ENCODE data around the gene XYLB.

Gene XYLB

DNA sequence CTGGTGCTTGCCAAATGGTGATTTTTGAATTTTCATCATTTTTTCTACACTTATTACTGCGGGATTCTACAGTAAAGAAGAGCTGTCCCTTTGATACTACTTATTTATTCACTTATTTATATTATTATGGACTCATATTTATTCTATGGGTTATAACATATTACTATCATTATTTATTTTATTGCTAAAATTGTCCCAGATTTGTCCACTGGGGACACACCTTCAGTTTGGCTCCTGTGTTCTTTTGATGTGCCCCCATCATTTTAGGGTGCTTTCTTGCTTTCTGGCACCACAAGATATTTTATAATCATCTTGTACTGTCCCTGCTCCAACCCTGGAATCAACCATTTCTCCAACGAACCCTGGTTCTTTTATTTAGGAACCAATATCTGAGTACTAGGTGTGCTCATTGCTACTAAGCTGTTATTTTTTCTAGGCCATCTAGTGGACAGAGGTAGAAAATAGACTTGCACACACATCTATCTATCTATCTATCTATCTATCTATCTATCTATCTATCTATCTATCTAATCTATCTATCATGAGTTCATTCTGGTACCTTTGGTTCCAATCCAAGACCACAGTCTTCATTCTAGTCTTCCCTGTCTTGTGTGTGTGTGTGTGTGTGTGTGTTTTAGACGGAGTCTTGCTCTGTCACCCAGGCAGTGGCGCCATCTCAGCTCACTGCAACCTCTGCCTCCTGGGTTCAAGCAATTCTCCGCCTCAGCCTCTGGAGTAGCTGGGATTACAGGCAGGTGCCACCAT lies 48.5 kb upstream of the XYLB start:
- Histone ChIP-seq H3K9ac (ENCODE audit: low read length) (no peak overlapping the region), H3F3A (ENCODE audit: insufficient read depth, low read length) (no peaks in the 10 kb centered on the region), H4K20me1 (ENCODE audit: insufficient read depth, low read length) (no peaks in the 10 kb centered on the region), H3K4me3 (ENCODE audit: low read length) (no peak overlapping the region), H3K9me3 (replicated peaks; ENCODE audit: insufficient read depth, low read length) (no peaks in the 10 kb centered on the region), H3K79me2 (ENCODE audit: low read length) (no peaks in the 10 kb centered on the region), H2AFZ (ENCODE audit: low read length) (no peak overlapping the region), H3K27ac (ENCODE audit: low read length) (no peak overlapping the region), H3K36me3 (replicated peaks; ENCODE audit: insufficient read depth, low read length) (no peaks in the 10 kb centered on the region), H3K27me3 (replicated peaks; ENCODE audit: insufficient read depth, low read length) (no peaks in the 10 kb centered on the region), H3K4me2 (ENCODE audit: low read depth, low read length) (no peak overlapping the region), H3K9me2 (replicated peaks; ENCODE audit: insufficient read depth, low read length) (no peaks in the 10 kb centered on the region), H3K4me1 (ENCODE audit: low read length) (no peaks in the 10 kb centered on the region)
- DNase-seq = peak; percentile 23
- TF ChIP-seq CTCF (IDR thresholded peaks at IDR 0.05; ENCODE audit: low read length) (peak; percentile 48), EZH2 (optimal IDR thresholded peaks at IDR 0.05; ENCODE audit: low read depth, low read length) (no peak), EZH2phosphoT487 (IDR thresholded peaks at IDR 0.05; ENCODE audit: low read length) (no peak)

GRCh38 chr3:38306941-38307340 lies 39.6 kb upstream of the XYLB start:
- H3K9me2 ChIP-seq (replicated peaks; ENCODE audit: insufficient read depth, low read length) = no peaks in the 10 kb centered on the region
- no peaks in the 10 kb centered on the region for H3K27me3 ChIP-seq (replicated peaks; ENCODE audit: insufficient read depth, low read length)
- DNase-seq = no peak
- no peak for TF ChIP-seq CTCF (IDR thresholded peaks at IDR 0.05; ENCODE audit: low read length)
- TF ChIP-seq EZH2phosphoT487 (IDR thresholded peaks at IDR 0.05; ENCODE audit: low read length) = no peak
- TF ChIP-seq EZH2 (optimal IDR thresholded peaks at IDR 0.05; ENCODE audit: low read depth, low read length) = no peak
- H2AFZ ChIP-seq (ENCODE audit: low read length) = no peak overlapping the region
- H3K27ac ChIP-seq (ENCODE audit: low read length) = no peak overlapping the region
- H3K4me3 ChIP-seq (ENCODE audit: low read length) = no peak overlapping the region
- no peaks in the 10 kb centered on the region for H3K36me3 ChIP-seq (replicated peaks; ENCODE audit: insufficient read depth, low read length)
- no peaks in the 10 kb centered on the region for H3K4me1 ChIP-seq (ENCODE audit: low read length)
- no peaks in the 10 kb centered on the region for H3K9me3 ChIP-seq (replicated peaks; ENCODE audit: insufficient read depth, low read length)
- H3K79me2 ChIP-seq (ENCODE audit: low read length) = no peaks in the 10 kb centered on the region
- no peaks in the 10 kb centered on the region for H3F3A ChIP-seq (ENCODE audit: insufficient read depth, low read length)
- H3K4me2 ChIP-seq (ENCODE audit: low read depth, low read length) = no peak overlapping the region
- H4K20me1 ChIP-seq (ENCODE audit: insufficient read depth, low read length) = no peaks in the 10 kb centered on the region
- no peak overlapping the region for H3K9ac ChIP-seq (ENCODE audit: low read length)

- no peak overlapping the region for H2AFZ ChIP-seq (ENCODE audit: low read length)
- no peak for DNase-seq
- H3K4me1 ChIP-seq (ENCODE audit: low read length) = no peaks in the 10 kb centered on the region
- H3K9me3 ChIP-seq (replicated peaks; ENCODE audit: insufficient read depth, low read length) = no peaks in the 10 kb centered on the region
- H3F3A ChIP-seq (ENCODE audit: insufficient read depth, low read length) = no peaks in the 10 kb centered on the region
- no peaks in the 10 kb centered on the region for H3K27me3 ChIP-seq (replicated peaks; ENCODE audit: insufficient read depth, low read length)
- H3K79me2 ChIP-seq (ENCODE audit: low read length) = no peaks in the 10 kb centered on the region
- no peaks in the 10 kb centered on the region for H3K9me2 ChIP-seq (replicated peaks; ENCODE audit: insufficient read depth, low read length)
- no peak overlapping the region for H3K4me3 ChIP-seq (ENCODE audit: low read length)
- H4K20me1 ChIP-seq (ENCODE audit: insufficient read depth, low read length) = no peaks in the 10 kb centered on the region
- no peak for TF ChIP-seq EZH2 (optimal IDR thresholded peaks at IDR 0.05; ENCODE audit: low read depth, low read length)
- TF ChIP-seq CTCF (IDR thresholded peaks at IDR 0.05; ENCODE audit: low read length) = no peak
- TF ChIP-seq EZH2phosphoT487 (IDR thresholded peaks at IDR 0.05; ENCODE audit: low read length) = no peak
- H3K36me3 ChIP-seq (replicated peaks; ENCODE audit: insufficient read depth, low read length) = no peaks in the 10 kb centered on the region
- H3K4me2 ChIP-seq (ENCODE audit: low read depth, low read length) = no peak overlapping the region
- H3K27ac ChIP-seq (ENCODE audit: low read length) = no peak overlapping the region
- no peak overlapping the region for H3K9ac ChIP-seq (ENCODE audit: low read length)
These were observed 39.0 kb upstream of the XYLB start for GRCh38 chr3:38307599-38307998.
